Nephron progenitor cell (in vitro differentiated cells): ENCODE results near the gene STAC.
"Not testable (repeated sequence)": the region's sequence is repeated elsewhere in the genome, so short reads cannot be mapped to it uniquely, and the experiment has no call there.

Experiments used
- DNase-seq: peaks from one replicate; pipeline ENCODE4 v3.0.0; 2021
- H3K27ac Mint-ChIP-seq: 2 replicates; pipeline ENCODE4 v1.8.0; 2021; ENCODE audit warnings: mild to moderate bottlenecking, moderate library complexity, mixed read lengths
- H3K27me3 Mint-ChIP-seq: 2 replicates; pipeline ENCODE4 v1.8.0; 2021; ENCODE audit warnings: mild to moderate bottlenecking, low read depth, mixed read lengths; ENCODE audit not compliant: poor library complexity
- H3K36me3 Mint-ChIP-seq: 2 replicates; pipeline ENCODE4 v1.8.0; 2021; ENCODE audit warnings: low read depth, mixed read lengths
- H3K4me1 Mint-ChIP-seq: 2 replicates; pipeline ENCODE4 v1.8.0; 2021; ENCODE audit warnings: mixed read lengths
- H3K4me3 Mint-ChIP-seq: 2 replicates; pipeline ENCODE4 v1.8.0; 2021; ENCODE audit warnings: mild to moderate bottlenecking, moderate library complexity, mixed read lengths
- H3K9me3 Mint-ChIP-seq: 2 replicates; pipeline ENCODE4 v1.8.0; 2021; ENCODE audit warnings: mild to moderate bottlenecking, moderate library complexity, mixed read lengths
- CTCF ChIP-seq: fragments of 200-600 bp; sonication (generic); IDR thresholded peaks from 2 replicates; pipeline ENCODE4 v1.5.0; 2021; ENCODE audit warnings: antibody characterized with exemption

STAC gene

GRCh38 chr3:36496684-36497633 is 116.7 kb downstream of the STAC start:
- no peaks in the 10 kb centered on the region for H3K4me1 Mint-ChIP-seq
- H3K9me3 Mint-ChIP-seq = no peaks in the 10 kb centered on the region
- no peak overlapping the region for H3K4me3 Mint-ChIP-seq
- no peaks in the 10 kb centered on the region for H3K36me3 Mint-ChIP-seq
- DNase-seq = no peak
- no peak for TF ChIP-seq CTCF
- H3K27ac Mint-ChIP-seq = no peak overlapping the region
- peaks cover 5% of the 10 kb centered on the region for H3K27me3 Mint-ChIP-seq

GRCh38 chr3:36500053-36500452 is 119.7 kb downstream of the STAC start:
- not testable (repeated sequence) for DNase-seq, H3K36me3 Mint-ChIP-seq, H3K4me1 Mint-ChIP-seq, H3K27me3 Mint-ChIP-seq, H3K27ac Mint-ChIP-seq, H3K4me3 Mint-ChIP-seq, H3K9me3 Mint-ChIP-seq

DNA sequence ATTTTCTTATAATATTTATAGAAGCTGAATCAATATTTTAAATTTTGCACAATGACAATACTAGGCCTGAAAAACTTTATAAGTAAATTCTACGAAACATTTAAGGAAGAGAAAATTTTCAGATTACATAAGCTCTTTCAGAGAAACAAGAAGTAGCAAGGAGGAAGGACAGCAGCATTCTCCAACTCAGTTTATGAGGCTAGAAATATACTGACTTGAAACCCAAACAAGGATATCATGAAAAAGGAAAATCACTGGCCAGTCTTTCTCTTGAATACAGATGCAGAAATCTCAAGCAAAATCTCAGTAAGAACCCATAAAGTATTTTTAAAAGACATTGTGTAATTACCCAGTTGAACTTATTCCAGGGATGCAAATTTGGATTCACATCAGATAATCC is 121.3 kb downstream of the STAC start:
- no peak for DNase-seq
- no peak for TF ChIP-seq CTCF
- H3K27ac Mint-ChIP-seq = no peak overlapping the region
- no peak overlapping the region for H3K4me3 Mint-ChIP-seq
- H3K9me3 Mint-ChIP-seq = no peaks in the 10 kb centered on the region
- no peaks in the 10 kb centered on the region for H3K4me1 Mint-ChIP-seq
- H3K27me3 Mint-ChIP-seq = peaks cover 5% of the 10 kb centered on the region
- H3K36me3 Mint-ChIP-seq = no peaks in the 10 kb centered on the region

DNA sequence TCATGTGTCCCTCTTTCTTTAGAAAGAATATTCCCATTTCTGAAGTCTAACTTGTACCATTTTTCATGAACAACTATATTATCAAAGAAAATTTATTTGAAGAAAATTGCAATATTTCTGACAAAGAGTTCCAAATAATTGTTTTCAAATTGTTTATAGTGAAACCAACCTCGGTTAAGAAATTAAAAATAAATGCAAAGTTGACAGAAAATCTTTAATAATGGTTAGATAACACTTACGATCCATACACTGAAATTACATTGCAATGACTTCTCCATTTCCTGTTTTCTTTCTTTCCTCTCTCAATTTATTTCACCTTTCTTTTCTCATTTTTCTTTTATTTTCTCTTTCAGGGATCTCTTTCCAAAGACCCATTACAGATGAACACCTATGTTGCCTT is 125.1 kb downstream of the STAC start:
- Mint-ChIP-seq H3K36me3 (no peaks in the 10 kb centered on the region), H3K4me1 (no peaks in the 10 kb centered on the region), H3K27me3 (no peaks in the 10 kb centered on the region), H3K9me3 (no peaks in the 10 kb centered on the region), H3K4me3 (no peak overlapping the region), H3K27ac (no peak overlapping the region)
- TF ChIP-seq CTCF = no peak
- DNase-seq = no peak

DNA sequence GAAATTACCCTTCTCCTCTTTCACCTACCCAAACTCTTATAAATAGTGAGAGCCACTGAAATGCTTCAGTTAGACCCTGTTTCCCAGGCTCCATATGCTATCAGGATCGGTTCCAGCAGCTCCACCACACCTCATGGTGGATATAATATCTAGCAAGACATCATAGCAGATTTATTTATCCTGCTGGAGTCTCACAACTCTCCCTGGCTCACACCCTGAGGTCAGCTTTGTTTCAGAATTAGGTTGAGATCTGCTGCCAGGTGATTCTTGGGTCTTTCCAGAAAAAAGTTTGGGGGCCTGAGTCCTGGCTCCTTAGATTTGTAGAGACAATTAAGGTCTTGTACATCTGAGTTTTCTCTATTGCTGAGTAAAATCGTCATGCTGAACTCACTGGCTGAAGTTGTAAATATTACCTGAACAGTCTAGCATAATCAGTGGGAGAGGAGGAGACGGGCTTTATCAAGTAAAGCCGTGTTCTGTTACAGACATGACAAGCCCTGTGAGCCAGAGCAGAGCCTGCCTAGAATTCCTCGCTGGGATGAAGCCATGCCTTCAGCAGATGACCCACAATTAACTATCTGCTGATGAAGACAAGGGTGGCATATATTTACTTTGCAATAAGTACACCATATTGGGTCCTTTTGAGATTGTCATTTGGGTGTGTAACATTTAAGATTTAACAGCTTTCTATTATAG is 131.6 kb downstream of the STAC start:
- no peak for TF ChIP-seq CTCF
- no peak overlapping the region for H3K4me3 Mint-ChIP-seq
- H3K9me3 Mint-ChIP-seq = no peaks in the 10 kb centered on the region
- H3K4me1 Mint-ChIP-seq = no peaks in the 10 kb centered on the region
- no peaks in the 10 kb centered on the region for H3K36me3 Mint-ChIP-seq
- no peaks in the 10 kb centered on the region for H3K27me3 Mint-ChIP-seq
- DNase-seq = no peak
- H3K27ac Mint-ChIP-seq = peak overlapping the region; percentile 29

GRCh38 chr3:36512555-36512954 is 132.3 kb downstream of the STAC start:
- Mint-ChIP-seq H3K4me3 (no peak overlapping the region), H3K36me3 (no peaks in the 10 kb centered on the region), H3K27me3 (no peaks in the 10 kb centered on the region), H3K9me3 (no peaks in the 10 kb centered on the region), H3K27ac (no peak overlapping the region), H3K4me1 (no peaks in the 10 kb centered on the region)
- no peak for DNase-seq
- no peak for TF ChIP-seq CTCF
